K562 (cell line): ENCODE results near the gene ITPRID2. TPM values are rescaled to one million over a fixed set of nuclear protein-coding genes. Genes with fewer than 3 reads are reported as not detected.

Experiments used
- ATAC-seq: fragments of 200-7000 bp; cut with Tn5 transposase; 3 replicates; pipeline ENCODE4 v1.9.1; 2020; ENCODE audit warnings: moderate library complexity
- BruUV-seq: library from RNA; stranded (reverse); fragments of 400-500 nt; replicated peaks from 2 replicates; lab custom pipeline; 2021; lab: Mats Ljungman, UMichigan
- CTCF ChIA-PET: fragments of 300-600 bp; formaldehyde crosslinking; extraction: SDS; loops from one replicate; lab custom pipeline; 2021; ENCODE audit warnings: low intra/inter-chr PET ratio; lab: Yijun Ruan, JAX
- POLR2A ChIA-PET: fragments of 300-600, 350-650 bp; sonication (Branson Sonifier 250); formaldehyde crosslinking; extraction: SDS; loops from one replicate; lab custom pipeline; 2021; ENCODE audit warnings: antibody characterized with exemption, inconsistent platforms; lab: Yijun Ruan, JAX
- DNase-seq, 4 experiments: peaks; one replicate each; pipeline versions ENCODE4 v3.0.0 to v3.0.0-alpha.2; 2011 to 2018; ENCODE audit warnings: low spot score in 3 of 4, mixed read lengths in 3 of 4; ENCODE audit errors: extremely low read depth in 1 of 4
- FAIRE-seq: peaks from 2 replicates; lab custom pipeline; 2011; peaks lifted over from hg19 to GRCh38; lab: Jason Lieb, UNC
- H2AFZ ChIP-seq: 2 replicates; pipeline ENCODE4 v1.6.0; 2011; ENCODE audit warnings: low read depth, low read length, control low read depth, inconsistent platforms
- H3K27ac ChIP-seq: fragments of 200-600 bp; 3 replicates; pipeline ENCODE4 v1.8.0; 2011; ENCODE audit warnings: low read depth, mild to moderate bottlenecking, control low read depth, inconsistent platforms, low read length, moderate library complexity, mixed read lengths; ENCODE audit errors: extremely low read depth
- H3K27me3 ChIP-seq, 2 experiments: fragments of 300-600 bp in 1 of 2; 2 replicates in 1 of 2; 3 replicates in 1 of 2; pipeline versions ENCODE4 v1.6.0 to v1.8.0; 2011; ENCODE audit warnings: inconsistent platforms in 2 of 2, low read length in 2 of 2, mild to moderate bottlenecking in 1 of 2, mixed read lengths in 1 of 2, moderate library complexity in 1 of 2; ENCODE audit not compliant: control insufficient read depth in 2 of 2, insufficient read depth in 2 of 2
- H3K36me3 ChIP-seq: fragments of 300-600 bp; 3 replicates; pipeline ENCODE4 v1.8.0; 2011; ENCODE audit warnings: mild to moderate bottlenecking, low read length, inconsistent platforms; ENCODE audit not compliant: control insufficient read depth, insufficient read depth
- H3K4me1 ChIP-seq, 2 experiments: fragments of 200-600 bp in 1 of 2; replicated peaks in 1 of 2; 2 replicates in 1 of 2; 3 replicates in 1 of 2; pipeline versions ENCODE4 v1.5.1 to v1.8.0; 2011; ENCODE audit warnings: inconsistent platforms in 2 of 2, low read length in 2 of 2, mild to moderate bottlenecking in 1 of 2, mixed read lengths in 1 of 2, moderate library complexity in 1 of 2; ENCODE audit not compliant: control insufficient read depth in 2 of 2, insufficient read depth in 2 of 2
- H3K4me2 ChIP-seq: 2 replicates; pipeline ENCODE4 v1.6.1; 2011; ENCODE audit warnings: low read length, control low read depth, inconsistent platforms, mixed read lengths; ENCODE audit not compliant: insufficient read depth
- H3K4me3 ChIP-seq: fragments of 200-600 bp; sonication (generic), shearing (Covaris generic); 2 replicates; pipeline ENCODE4 v1.5.1; 2016; ENCODE audit warnings: control low read depth, inconsistent platforms
- H3K79me2 ChIP-seq: fragments of 200-600 bp; 3 replicates; pipeline ENCODE4 v1.8.0; 2011; ENCODE audit warnings: low read length, inconsistent platforms; ENCODE audit not compliant: control insufficient read depth, insufficient read depth
- H3K9ac ChIP-seq, 2 experiments: 2 replicates each; pipeline versions ENCODE4 v1.6.0 to v1.6.1; 2011; ENCODE audit warnings: low read depth in 2 of 2, low read length in 2 of 2, control low read depth in 1 of 2, inconsistent platforms in 1 of 2, mild to moderate bottlenecking in 1 of 2, mixed read lengths in 1 of 2; ENCODE audit not compliant: insufficient read depth in 1 of 2
- H3K9me1 ChIP-seq: one replicate; pipeline ENCODE4 v1.6.0; 2011; ENCODE audit warnings: inconsistent platforms, mild to moderate bottlenecking, low read length, moderate library complexity; ENCODE audit not compliant: control insufficient read depth, insufficient read depth
- H3K9me3 ChIP-seq: replicated peaks from 2 replicates; pipeline ENCODE4 v1.5.1; 2011; ENCODE audit warnings: low read depth, low read length, inconsistent platforms; ENCODE audit not compliant: control insufficient read depth, insufficient read depth
- H4K20me1 ChIP-seq: replicated peaks from 2 replicates; pipeline ENCODE4 v1.6.1; 2011; ENCODE audit warnings: low read length, inconsistent platforms, mixed read lengths; ENCODE audit not compliant: control insufficient read depth, insufficient read depth
- BRF1 ChIP-seq: IDR thresholded peaks from 3 replicates; pipeline ENCODE4 v1.6.1; 2011; ENCODE audit warnings: borderline replicate concordance, mild to moderate bottlenecking; ENCODE audit not compliant: insufficient read length; ENCODE audit errors: extremely low read depth
- CHAMP1 ChIP-seq: fragments of 450-650 bp; IDR thresholded peaks from 2 replicates; pipeline ENCODE4 v1.6.1; 2016; ENCODE audit warnings: mild to moderate bottlenecking
- EP300 ChIP-seq: IDR thresholded peaks from 2 replicates; pipeline ENCODE4 v1.6.1; 2012; ENCODE audit warnings: low read length, improper control_type of control experiment
- ETV5 ChIP-seq: sonication (generic); formaldehyde crosslinking; IDR thresholded peaks from 2 replicates; pipeline ENCODE4 v1.4.0; 2020; ENCODE audit warnings: low read depth, mild to moderate bottlenecking, missing genetic modification reagents
- MAFK ChIP-seq: IDR thresholded peaks from 2 replicates; pipeline ENCODE4 v1.6.1; 2011; ENCODE audit warnings: low read length, improper control_type of control experiment
- MYBL2 ChIP-seq, 2 experiments: fragments of 450-650 bp in 1 of 2; sonication (generic) in 1 of 2; formaldehyde crosslinking in 1 of 2; IDR thresholded peaks; 2 replicates each; pipeline versions ENCODE4 v1.6.1 to v1.8.1; 2017 to 2022; ENCODE audit warnings: borderline replicate concordance in 1 of 2, inconsistent platforms in 1 of 2, low read depth in 1 of 2, mild to moderate bottlenecking in 1 of 2, missing genetic modification reagents in 1 of 2, moderate library complexity in 1 of 2
- NEUROD1 ChIP-seq: fragments of 150-350 bp; IDR thresholded peaks from 2 replicates; pipeline ENCODE4 v1.6.1; 2014; ENCODE audit warnings: borderline replicate concordance, low read length, low read depth; ENCODE audit not compliant: partially characterized antibody
- STAT5B ChIP-seq: fragments of 250-450 bp; sonication (Bioruptor Pico); IDR thresholded peaks from 2 replicates; pipeline ENCODE4 v1.8.0; 2021; ENCODE audit warnings: mild to moderate bottlenecking, inconsistent platforms
- ZBED1 ChIP-seq: IDR thresholded peaks from 2 replicates; pipeline ENCODE4 v1.6.1; 2014
- ZC3H11A ChIP-seq: IDR thresholded peaks from 2 replicates; pipeline ENCODE4 v1.6.1; 2012; ENCODE audit warnings: low read depth, low read length, improper control_type of control experiment
- ZNF518B ChIP-seq: fragments of 250-450 bp; sonication (Bioruptor Pico); IDR thresholded peaks from 2 replicates; pipeline ENCODE4 v1.5.0; 2021; ENCODE audit warnings: mild to moderate bottlenecking, moderate library complexity
- ZNF77 ChIP-seq: fragments of 250-450 bp; sonication (Bioruptor Pico); IDR thresholded peaks from 2 replicates; pipeline ENCODE4 v1.5.0; 2020
- ZNF785 ChIP-seq: fragments of 250-450 bp; sonication (Bioruptor Pico); IDR thresholded peaks from 2 replicates; pipeline ENCODE4 v1.4.0; 2020; ENCODE audit warnings: mild to moderate bottlenecking
- whole genome bisulfite sequencing: fragments of 100-300 bp; shearing (Covaris generic); methylation state at CpG from one replicate; pipeline ENCODE4 v1.1.6; 2016; ENCODE audit warnings: low coverage, mixed read lengths; ENCODE audit not compliant: insufficient coverage; ENCODE audit errors: missing lambda C conversion rate; 5-methylcytosine and 5-hydroxymethylcytosine counted together
- in situ Hi-C: fragments of 300-500 bp; cut with MboI; formaldehyde crosslinking; loops from 4 replicates; pipeline ENCODE4 v1.15.0; 2018; ENCODE audit warnings: inconsistent platforms, mixed read lengths
- intact Hi-C: fragments of 100-400 bp; cut with micrococcal nuclease; formaldehyde crosslinking; loops from 2 replicates; pipeline ENCODE4 v1.14.2; 2022
- polyA plus RNA-seq, 8 experiments: library from polyadenylated mRNA; depleted of rRNA in 4 of 8; stranded (reverse) in 5 of 8; unstranded in 3 of 8; fragments of >200 nt; fragmentation: Nextera tagmentation in 2 of 8; fragmentation: Illumina TruSeq in 1 of 8; extraction: Ambion mirVana in 2 of 8; extraction: Trizol in 1 of 8; gene quantifications; 2 replicates each; pipeline versions ENCODE4 v1.2.1 to v1.2.3, GENCODE V29; 2011 to 2014; ENCODE audit warnings: inconsistent platforms in 1 of 8, missing spikeins in 1 of 8
- total RNA-seq, 7 experiments: library from RNA; depleted of rRNA in 6 of 7; stranded (reverse); fragments of >200 nt in 6 of 7; fragmentation: Illumina TruSeq in 2 of 7; extraction: Trizol in 2 of 7; gene quantifications; 2 replicates each; pipeline versions ENCODE4 v1.2.1 to v1.2.3, GENCODE V29; 2011 to 2021; ENCODE audit warnings: low replicate concordance in 1 of 7
- TF ChIP-seq, protein P1 (sequence below): sonication (generic); formaldehyde crosslinking; IDR thresholded peaks from 2 replicates; pipeline ENCODE4 v1.8.1; 2023; ENCODE audit warnings: mild to moderate bottlenecking, missing genetic modification reagents
- TF ChIP-seq, protein P2 (sequence below): fragments of 250-450 bp; sonication (Bioruptor Pico); IDR thresholded peaks from 2 replicates; pipeline ENCODE4 v1.8.0; 2021; ENCODE audit warnings: borderline replicate concordance, mild to moderate bottlenecking, moderate library complexity; ENCODE audit not compliant: poor library complexity, severe bottlenecking

The ITPRID2 gene
- total and polyA plus RNA-seq, 9 of the 15 experiments (the other 6 are each of a cell fraction or from before 2014, with no cell fraction given), result 18.5 to 77.8 (median 52.0) TPM

GRCh38 chr2:181896286-181896685 is 4.8 kb downstream of the ITPRID2 start:
- Histone ChIP-seq H3K27ac (no peak overlapping the region), H2AFZ (no peak overlapping the region), H3K9me3 (no peaks in the 10 kb centered on the region), H3K36me3 (peaks cover 75% of the 10 kb centered on the region), H3K4me3 (no peak overlapping the region), H3K4me2 (no peak overlapping the region), H3K9ac (no peak overlapping the region), H3K79me2 (peaks cover 58% of the 10 kb centered on the region), H3K4me1 (peaks cover 7 to 26% of the 10 kb centered on the region in 2 experiments; a peak in 4 of 5 replicates), H4K20me1 (no peaks in the 10 kb centered on the region), H3K27me3 (no peaks in the 10 kb centered on the region), H3K9me1 (no peaks in the 10 kb centered on the region)
- intact Hi-C loops, result loop anchor here (10.0 kb wide), 2 partner anchors 911 to 1891 kb away; partner anchors contain the start of genes CWC22 and UBE2E3
- ChIA-PET CTCF (no interaction called here), POLR2A (interaction anchor here (1.0 to 1.9 kb wide), 2 partner anchors 10 to 14 kb away, joined by 3 to 4 read pairs; no protein-coding TSS in a partner anchor)
- no peak for TF ChIP-seq NEUROD1
- TF ChIP-seq MYBL2 (IDR thresholded peaks at IDR 0.05; ENCODE audit: low read depth), result no peak
- no peak for TF ChIP-seq MYBL2 (CRISPR knock-in tag; IDR thresholded peaks at IDR 0.05; ENCODE audit: borderline replicate concordance)
- TF ChIP-seq STAT5B (CRISPR knock-in tag), result no peak
- no peak for TF ChIP-seq ZBED1
- no peak for TF ChIP-seq ETV5 (CRISPR knock-in tag)
- TF ChIP-seq ZNF785 (CRISPR knock-in tag), result no peak
- TF ChIP-seq EP300, result no peak
- no peak for TF ChIP-seq ZC3H11A
- TF ChIP-seq, protein P1, sequence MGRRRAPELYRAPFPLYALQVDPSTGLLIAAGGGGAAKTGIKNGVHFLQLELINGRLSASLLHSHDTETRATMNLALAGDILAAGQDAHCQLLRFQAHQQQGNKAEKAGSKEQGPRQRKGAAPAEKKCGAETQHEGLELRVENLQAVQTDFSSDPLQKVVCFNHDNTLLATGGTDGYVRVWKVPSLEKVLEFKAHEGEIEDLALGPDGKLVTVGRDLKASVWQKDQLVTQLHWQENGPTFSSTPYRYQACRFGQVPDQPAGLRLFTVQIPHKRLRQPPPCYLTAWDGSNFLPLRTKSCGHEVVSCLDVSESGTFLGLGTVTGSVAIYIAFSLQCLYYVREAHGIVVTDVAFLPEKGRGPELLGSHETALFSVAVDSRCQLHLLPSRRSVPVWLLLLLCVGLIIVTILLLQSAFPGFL (CRISPR knock-in tag), result no peak
- no peak for TF ChIP-seq BRF1
- TF ChIP-seq CHAMP1, result no peak
- TF ChIP-seq, protein P2, sequence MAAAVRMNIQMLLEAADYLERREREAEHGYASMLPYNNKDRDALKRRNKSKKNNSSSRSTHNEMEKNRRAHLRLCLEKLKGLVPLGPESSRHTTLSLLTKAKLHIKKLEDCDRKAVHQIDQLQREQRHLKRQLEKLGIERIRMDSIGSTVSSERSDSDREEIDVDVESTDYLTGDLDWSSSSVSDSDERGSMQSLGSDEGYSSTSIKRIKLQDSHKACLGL (CRISPR knock-in tag), result no peak
- TF ChIP-seq MAFK, result no peak
- TF ChIP-seq ZNF77 (CRISPR knock-in tag), result no peak
- TF ChIP-seq ZNF518B (CRISPR knock-in tag), result no peak
- FAIRE-seq, result no peak
- DNase-seq, result no peak
- BruUV-seq, result no TSS peak
- 80% methylated on average over 1 of the region's 1 CpG for WGBS
- no peak for ATAC-seq
- in situ Hi-C loops, result no loop called here
